H54 (cell line): Measurements from ENCODE around the gene TRMT1.

Source experiments
- DNase-seq: peaks from one replicate; pipeline ENCODE4 v3.0.0; 2011; ENCODE audit warnings: low spot score, mixed read lengths; ENCODE audit not compliant: insufficient read length
- FAIRE-seq: peaks from 3 replicates; lab custom pipeline; 2011; peaks lifted over from hg19 to GRCh38; lab: Jason Lieb, UNC
- POLR2A ChIP-seq: IDR thresholded peaks from 2 replicates; pipeline ENCODE4 v1.6.1; 2011; ENCODE audit warnings: low read depth, mild to moderate bottlenecking, low read length

Gene TRMT1

DNA sequence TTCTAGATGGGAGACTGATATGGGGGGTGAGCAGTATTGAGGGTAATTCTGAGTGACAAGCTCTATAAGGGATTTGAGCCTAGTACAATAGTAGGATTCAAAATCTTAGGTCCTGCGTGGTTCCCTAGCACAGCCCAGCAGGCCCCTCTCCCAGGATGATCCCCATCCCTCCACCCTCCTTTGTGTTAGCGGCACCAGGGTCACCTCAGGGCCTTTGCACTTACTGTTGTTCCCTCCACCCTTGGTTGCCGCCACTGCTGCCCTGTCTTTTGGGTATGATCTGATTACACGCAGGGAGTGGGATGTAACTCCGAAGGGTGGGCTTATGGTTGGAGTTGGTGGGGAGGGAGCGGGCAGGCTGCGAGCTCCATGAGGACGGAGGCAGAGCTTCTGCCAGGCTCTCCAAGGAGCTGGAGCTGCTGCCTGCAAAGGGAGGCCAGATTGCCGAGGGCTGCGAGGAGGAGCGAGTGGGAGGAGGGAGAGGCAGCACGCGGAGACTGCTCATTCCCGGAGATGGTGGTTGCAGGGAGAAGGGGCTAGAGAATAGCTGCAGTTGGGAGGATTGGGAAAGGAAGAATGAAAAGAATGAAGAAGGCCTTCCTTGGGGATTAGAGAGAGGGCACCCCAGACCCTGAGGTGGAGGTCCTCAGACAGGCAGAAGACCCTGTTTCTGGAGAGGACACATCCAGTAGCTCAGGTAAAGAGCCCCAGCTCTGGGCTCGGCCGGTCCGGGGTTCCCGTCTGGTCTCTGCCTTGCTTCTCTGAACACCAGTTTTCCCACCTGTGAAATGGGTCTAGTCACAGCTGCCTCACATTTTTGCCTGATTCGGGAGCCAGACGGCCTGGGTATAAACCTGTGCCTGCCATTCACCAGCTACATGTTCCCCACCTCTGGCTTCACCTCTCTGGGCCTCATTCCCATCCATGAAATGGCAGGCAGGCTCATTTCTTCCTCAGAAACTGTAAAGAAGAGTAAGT lies 6.7 kb upstream of the TRMT1 start:
- DNase-seq (no peak), FAIRE-seq (no peak)
- no peak for TF ChIP-seq POLR2A

DNA sequence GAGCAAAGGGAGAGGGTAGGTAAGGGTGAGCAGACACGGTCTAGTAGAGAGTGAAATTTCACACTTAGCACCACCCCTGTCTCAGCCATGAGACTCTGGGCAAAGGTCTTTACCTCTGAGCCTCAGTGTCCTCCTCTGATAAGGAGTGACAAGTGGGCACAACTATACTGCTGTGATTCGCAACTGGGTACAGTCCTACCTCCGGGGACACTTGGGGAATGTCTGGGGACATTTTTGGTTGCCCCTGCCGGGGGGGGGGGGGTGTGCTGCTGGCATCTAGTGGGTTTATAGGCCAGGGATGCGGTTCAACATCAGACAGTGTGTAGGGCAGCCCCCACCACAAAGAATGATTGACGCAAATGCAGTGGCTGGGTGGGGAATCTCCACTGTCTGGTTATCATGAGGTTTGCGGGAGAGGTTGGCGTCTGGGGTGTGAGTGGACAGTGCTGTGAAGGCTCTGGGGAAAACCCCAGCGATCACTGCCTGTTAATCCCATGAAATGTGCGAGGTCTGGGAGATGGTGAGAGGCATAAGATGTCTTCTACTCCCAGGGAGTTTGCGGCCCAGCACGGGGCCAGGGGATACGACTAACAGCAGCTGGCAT lies 5.8 kb upstream of the TRMT1 start:
- no peak for FAIRE-seq
- DNase-seq = no peak
- no peak for TF ChIP-seq POLR2A

DNA sequence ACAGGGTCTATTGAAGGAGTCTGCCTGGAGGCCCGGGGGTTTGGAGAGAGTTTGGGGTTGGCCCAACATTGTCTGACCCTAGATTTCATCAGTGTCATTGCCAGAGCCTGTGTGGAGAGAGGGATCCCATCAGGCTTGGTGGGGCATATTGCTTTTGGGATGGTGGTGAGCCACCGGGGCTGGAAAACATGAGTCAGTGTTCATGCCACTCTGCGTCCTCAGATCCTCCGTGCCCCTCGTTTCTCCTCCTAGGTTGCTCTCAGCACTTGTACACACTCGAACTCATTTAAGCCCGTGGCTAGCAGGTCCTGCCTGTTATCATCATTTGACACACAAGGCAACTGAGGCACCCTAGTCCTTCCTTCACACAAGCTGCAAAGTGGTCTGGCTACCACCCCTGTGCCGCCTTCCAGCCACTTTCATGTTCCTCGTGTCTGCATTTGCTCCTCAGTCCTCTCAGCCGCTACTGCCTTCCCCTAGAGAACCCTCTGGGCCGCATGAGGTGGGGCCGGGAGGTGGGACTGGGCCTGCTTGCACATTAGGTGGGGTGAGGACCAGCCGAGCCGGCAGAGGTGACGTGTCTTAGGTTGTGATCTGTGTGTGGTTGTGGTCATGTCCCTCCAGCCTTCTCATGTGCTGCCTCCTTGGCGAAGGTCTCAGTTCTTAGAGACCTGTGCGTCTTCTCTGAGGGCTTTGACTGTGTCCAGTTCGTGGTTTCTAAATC lies 5.2 kb upstream of the TRMT1 start:
- FAIRE-seq = no peak
- no peak for TF ChIP-seq POLR2A
- no peak for DNase-seq

GRCh38 chr19:13120817-13121216 lies 4.3 kb upstream of the TRMT1 start:
- TF ChIP-seq POLR2A = no peak
- FAIRE-seq = no peak
- DNase-seq = no peak

GRCh38 chr19:13120031-13120430 lies 3.5 kb upstream of the TRMT1 start:
- DNase-seq (no peak), FAIRE-seq (no peak)
- no peak for TF ChIP-seq POLR2A

GRCh38 chr19:13119627-13120026 lies 3.1 kb upstream of the TRMT1 start:
- no peak for TF ChIP-seq POLR2A
- DNase-seq (no peak), FAIRE-seq (no peak)

GRCh38 chr19:13118424-13119193 lies 2.1 kb upstream of the TRMT1 start:
- no peak for TF ChIP-seq POLR2A
- FAIRE-seq (no peak), DNase-seq (no peak)

DNA sequence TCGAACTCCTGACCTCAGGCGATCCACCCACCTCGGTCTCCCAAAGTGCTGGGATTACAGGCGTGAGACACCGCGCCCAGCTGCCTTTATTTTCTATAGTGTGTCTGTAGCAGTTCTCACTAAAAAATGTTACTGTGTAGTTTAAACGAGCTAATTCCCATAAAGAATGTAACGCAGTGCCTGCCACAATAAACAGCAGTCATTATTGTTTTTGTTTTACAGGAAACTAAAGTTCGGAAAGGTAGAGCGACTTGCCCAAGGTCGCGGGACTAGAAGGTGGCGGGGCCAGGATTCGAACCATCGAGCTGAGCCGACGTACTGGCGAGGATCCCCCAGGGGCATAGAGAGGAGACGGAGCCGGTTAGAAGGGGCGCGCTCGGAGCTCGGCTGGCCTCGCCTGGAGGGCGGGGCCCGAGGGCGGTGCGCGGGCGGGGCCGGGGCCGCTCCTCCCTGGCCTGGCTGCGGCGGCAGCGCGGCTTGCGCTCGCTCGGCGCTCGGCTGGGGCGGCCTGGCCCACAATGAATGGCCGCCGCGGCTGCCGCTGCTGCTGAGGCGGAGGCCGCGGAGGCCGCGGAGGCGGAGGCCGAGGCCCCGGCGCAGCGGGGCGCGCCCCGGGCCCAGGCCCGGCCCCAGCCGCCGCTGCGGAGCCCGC lies 1.4 kb upstream of the TRMT1 start, which contains the start of gene NACC1:
TSS of gene NACC1 (plus strand) at position 493 of the 652 bp plus-strand sequence. CDS start 16,944 bp downstream, outside the sequence.
- DNase-seq = peak; percentile 95
- peak; percentile 51 for TF ChIP-seq POLR2A
- no peak for FAIRE-seq

- no peak for FAIRE-seq
- DNase-seq = no peak
- no peak for TF ChIP-seq POLR2A
Measured at GRCh38 chr19:13117176-13117771, 734 bp upstream of the TRMT1 start.

DNA sequence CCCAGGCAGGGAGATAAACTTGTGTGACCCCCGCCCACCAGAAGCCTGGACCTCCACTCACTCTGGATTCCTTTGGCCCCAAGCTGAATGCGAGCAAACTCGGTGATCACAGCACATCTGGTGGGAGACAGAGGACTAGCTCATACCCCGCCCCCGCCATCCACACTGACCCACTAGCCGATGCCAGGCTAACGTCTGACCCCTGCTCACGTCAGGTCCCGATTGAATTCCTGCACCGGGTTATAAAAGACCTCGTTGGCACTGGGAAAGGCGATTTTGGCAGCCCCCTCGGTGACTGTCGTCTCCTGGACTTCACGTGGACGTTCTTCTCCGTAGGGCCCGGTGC lies 631 bp downstream of the TRMT1 start:
- TF ChIP-seq POLR2A = no peak
- DNase-seq = no peak

GRCh38 chr19:13112555-13112954 lies 4.0 kb downstream of the TRMT1 start:
- no peak for TF ChIP-seq POLR2A
- no peak for DNase-seq
- FAIRE-seq = no peak

More for the DNA sequence above, 631 bp downstream of the TRMT1 start:
- FAIRE-seq = no peak

- no peak for DNase-seq
- TF ChIP-seq POLR2A = no peak
- no peak for FAIRE-seq
Measured at GRCh38 chr19:13110099-13110610, 6.4 kb downstream of the TRMT1 start.
